OCI-LY7 (cell line): ENCODE results near the gene FABP6. TPM values are rescaled to one million over a fixed set of nuclear protein-coding genes. Genes with fewer than 3 reads are reported as not detected.

ENCODE experiments used
- BruUV-seq: library from RNA; stranded (reverse); fragments of 400-500 nt; replicated peaks from 2 replicates; lab custom pipeline; 2021; lab: Mats Ljungman, UMichigan
- CTCF ChIA-PET: fragments of 300-600 bp; sonication (Branson Sonifier 250); formaldehyde crosslinking; loops from one replicate; lab custom pipeline; 2022; ENCODE audit warnings: antibody characterized with exemption; ENCODE audit not compliant: unreplicated experiment; lab: Charles Lee
- POLR2A ChIA-PET: fragments of 300-600 bp; sonication (Branson Sonifier 250); formaldehyde crosslinking; loops from one replicate; lab custom pipeline; 2022; ENCODE audit warnings: antibody characterized with exemption; lab: Charles Lee
- DNase-seq: peaks from one replicate; pipeline ENCODE4 v3.0.0-alpha.2; 2015; ENCODE audit warnings: low spot score
- H2AFZ ChIP-seq: fragments of 200-600 bp; sonication (generic), shearing (Covaris generic); 2 replicates; pipeline ENCODE4 v1.6.1; 2014; ENCODE audit warnings: mild to moderate bottlenecking, antibody characterized with exemption, low read length, moderate library complexity
- H3K27ac ChIP-seq: fragments of 200-600 bp; sonication (generic); 2 replicates; pipeline ENCODE4 v1.5.1; 2014; ENCODE audit warnings: mixed run types, low read depth, mild to moderate bottlenecking, moderate library complexity, low read length, inconsistent platforms; ENCODE audit not compliant: poor library complexity, severe bottlenecking
- H3K36me3 ChIP-seq: fragments of 200-600 bp; sonication (generic); 2 replicates; pipeline ENCODE4 v1.6.1; 2014; ENCODE audit warnings: mild to moderate bottlenecking, antibody characterized with exemption, low read length, moderate library complexity, mixed read lengths; ENCODE audit not compliant: insufficient read depth
- H3K4me1 ChIP-seq: fragments of 200-600 bp; sonication (generic); 2 replicates; pipeline ENCODE4 v1.5.1; 2014; ENCODE audit warnings: mild to moderate bottlenecking, low read length; ENCODE audit not compliant: insufficient read depth, poor library complexity, severe bottlenecking
- H3K4me2 ChIP-seq: fragments of 200-600 bp; sonication (generic); 2 replicates; pipeline ENCODE4 v1.6.1; 2014; ENCODE audit warnings: mild to moderate bottlenecking, low read length
- H3K4me3 ChIP-seq: fragments of 200-600 bp; sonication (generic); 2 replicates; pipeline ENCODE4 v1.5.1; 2014; ENCODE audit warnings: mild to moderate bottlenecking, low read depth, low read length; ENCODE audit not compliant: poor library complexity, severe bottlenecking
- H3K79me2 ChIP-seq: fragments of 200-600 bp; sonication (generic); 2 replicates; pipeline ENCODE4 v1.6.1; 2016; ENCODE audit warnings: low read depth, mild to moderate bottlenecking, low read length, moderate library complexity, mixed read lengths; ENCODE audit not compliant: insufficient read depth
- H3K9me2 ChIP-seq: fragments of 200-600 bp; sonication (generic); 2 replicates; pipeline ENCODE4 v1.6.1; 2016; ENCODE audit warnings: mild to moderate bottlenecking, low read length, mixed read lengths; ENCODE audit not compliant: insufficient read depth
- H3K9me3 ChIP-seq: fragments of 200-600 bp; sonication (generic); 2 replicates; pipeline ENCODE4 v1.6.1; 2014; ENCODE audit warnings: mild to moderate bottlenecking, mixed run types, low read length, mixed read lengths
- H4K20me1 ChIP-seq: fragments of 200-600 bp; sonication (generic); 2 replicates; pipeline ENCODE4 v1.6.1; 2014; ENCODE audit warnings: mild to moderate bottlenecking, antibody characterized with exemption, low read length, moderate library complexity, mixed read lengths; ENCODE audit not compliant: insufficient read depth
- EZH2phosphoT487 ChIP-seq: fragments of 200-600 bp; sonication (generic); IDR thresholded peaks from 2 replicates; pipeline ENCODE4 v1.6.1; 2018; ENCODE audit warnings: low read depth, borderline replicate concordance, mild to moderate bottlenecking, mixed run types, antibody characterized with exemption, low read length, moderate library complexity, mixed read lengths
- intact Hi-C: fragments of 100-400 bp; cut with micrococcal nuclease; formaldehyde crosslinking; loops from one replicate; pipeline ENCODE4 v1.10.0; 2022; ENCODE audit not compliant: unreplicated experiment
- total RNA-seq, 2 experiments: library from RNA; depleted of rRNA in 1 of 2; stranded (reverse); fragments of >200 nt in 1 of 2; shearing (Covaris generic) in 1 of 2; gene quantifications; 2 replicates each; pipeline ENCODE4 v1.2.3, GENCODE V29; 2014 to 2022
- TF ChIP-seq, protein P1 (sequence below): fragments of 200-600 bp; sonication (generic); conservative IDR thresholded peaks from 2 replicates; pipeline ENCODE4 v1.5.1; 2014; ENCODE audit warnings: mild to moderate bottlenecking, antibody characterized with exemption, low read length, moderate library complexity, mixed read lengths

FABP6 gene
- total RNA-seq, 2 experiments from 2014 or later: 0.69 TPM; not detected in 1

DNA sequence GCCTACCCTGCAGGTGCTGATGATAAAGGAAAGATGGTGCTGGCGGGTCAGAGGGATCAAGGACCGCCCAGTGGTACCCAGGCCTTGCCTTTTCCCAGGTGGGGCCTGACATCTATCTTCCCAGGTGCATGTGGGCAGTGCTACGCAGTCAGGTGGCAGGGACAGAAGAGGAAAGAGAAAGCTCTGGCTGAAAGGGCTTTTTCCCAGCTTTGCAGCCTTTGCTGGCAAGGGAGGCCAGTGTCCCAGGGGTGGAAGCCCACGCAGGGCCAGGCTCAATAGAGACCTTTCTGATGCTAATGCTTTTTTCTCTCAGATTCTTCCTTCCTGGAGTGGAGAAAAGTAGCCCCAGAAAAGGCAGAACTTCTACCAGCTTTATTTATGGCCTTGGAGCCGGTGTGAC, 36.7 kb downstream of the FABP6 start:
- POLR2A ChIA-PET: interaction anchor here (0.6 to 0.7 kb wide), 6 partner anchors 9 to 813 kb away, joined by 3 to 5 read pairs (median 3); no protein-coding TSS in a partner anchor
- no peak for TF ChIP-seq EZH2phosphoT487
- TF ChIP-seq, protein P1, sequence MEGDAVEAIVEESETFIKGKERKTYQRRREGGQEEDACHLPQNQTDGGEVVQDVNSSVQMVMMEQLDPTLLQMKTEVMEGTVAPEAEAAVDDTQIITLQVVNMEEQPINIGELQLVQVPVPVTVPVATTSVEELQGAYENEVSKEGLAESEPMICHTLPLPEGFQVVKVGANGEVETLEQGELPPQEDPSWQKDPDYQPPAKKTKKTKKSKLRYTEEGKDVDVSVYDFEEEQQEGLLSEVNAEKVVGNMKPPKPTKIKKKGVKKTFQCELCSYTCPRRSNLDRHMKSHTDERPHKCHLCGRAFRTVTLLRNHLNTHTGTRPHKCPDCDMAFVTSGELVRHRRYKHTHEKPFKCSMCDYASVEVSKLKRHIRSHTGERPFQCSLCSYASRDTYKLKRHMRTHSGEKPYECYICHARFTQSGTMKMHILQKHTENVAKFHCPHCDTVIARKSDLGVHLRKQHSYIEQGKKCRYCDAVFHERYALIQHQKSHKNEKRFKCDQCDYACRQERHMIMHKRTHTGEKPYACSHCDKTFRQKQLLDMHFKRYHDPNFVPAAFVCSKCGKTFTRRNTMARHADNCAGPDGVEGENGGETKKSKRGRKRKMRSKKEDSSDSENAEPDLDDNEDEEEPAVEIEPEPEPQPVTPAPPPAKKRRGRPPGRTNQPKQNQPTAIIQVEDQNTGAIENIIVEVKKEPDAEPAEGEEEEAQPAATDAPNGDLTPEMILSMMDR: no peak

GRCh38 chr5:160266752-160267345, 37.5 kb downstream of the FABP6 start:
- peaks cover 22% of the 10 kb centered on the region for H3K4me1 ChIP-seq
- no peak overlapping the region for H3K4me3 ChIP-seq
- H3K79me2 ChIP-seq: no peaks in the 10 kb centered on the region
- CTCF ChIA-PET: no interaction called here
- intact Hi-C loops: no loop called here
- BruUV-seq: no TSS peak
- POLR2A ChIA-PET: no interaction called here
- H4K20me1 ChIP-seq: no peaks in the 10 kb centered on the region
- DNase-seq: no peak
- H2AFZ ChIP-seq: no peak overlapping the region
- TF ChIP-seq, protein P1: no peak
- TF ChIP-seq EZH2phosphoT487: no peak
- no peak overlapping the region for H3K4me2 ChIP-seq
- H3K9me3 ChIP-seq: no peaks in the 10 kb centered on the region
- no peaks in the 10 kb centered on the region for H3K36me3 ChIP-seq
- no peaks in the 10 kb centered on the region for H3K9me2 ChIP-seq
- H3K27ac ChIP-seq: no peak overlapping the region

More for the DNA sequence above, 36.7 kb downstream of the FABP6 start:
- no peaks in the 10 kb centered on the region for H3K79me2 ChIP-seq
- H2AFZ ChIP-seq: no peak overlapping the region
- peaks cover 17% of the 10 kb centered on the region for H3K4me1 ChIP-seq
- H3K4me2 ChIP-seq: no peak overlapping the region
- no peaks in the 10 kb centered on the region for H3K36me3 ChIP-seq
- no peak overlapping the region for H3K27ac ChIP-seq
- H3K9me2 ChIP-seq: no peaks in the 10 kb centered on the region
- intact Hi-C loops: no loop called here
- H3K9me3 ChIP-seq: no peaks in the 10 kb centered on the region
- no peak for DNase-seq
- CTCF ChIA-PET: no interaction called here
- H3K4me3 ChIP-seq: no peak overlapping the region
- H4K20me1 ChIP-seq: no peaks in the 10 kb centered on the region
- BruUV-seq: no TSS peak

GRCh38 chr5:160268121-160268520, 38.8 kb downstream of the FABP6 start:
- no peaks in the 10 kb centered on the region for H3K9me3 ChIP-seq
- no TSS peak for BruUV-seq
- H4K20me1 ChIP-seq: no peaks in the 10 kb centered on the region
- DNase-seq: no peak
- no peaks in the 10 kb centered on the region for H3K79me2 ChIP-seq
- no peak overlapping the region for H2AFZ ChIP-seq
- H3K9me2 ChIP-seq: no peaks in the 10 kb centered on the region
- ChIA-PET CTCF (no interaction called here), POLR2A (interaction anchor here (0.6 kb wide), 1 partner anchor 164 kb away, joined by 3 read pairs; no protein-coding TSS in a partner anchor)
- no peak for TF ChIP-seq EZH2phosphoT487
- TF ChIP-seq, protein P1: no peak
- no peak overlapping the region for H3K27ac ChIP-seq
- no peaks in the 10 kb centered on the region for H3K36me3 ChIP-seq
- H3K4me2 ChIP-seq: no peak overlapping the region
- H3K4me1 ChIP-seq: peaks cover 15% of the 10 kb centered on the region
- intact Hi-C loops: no loop called here
- no peak overlapping the region for H3K4me3 ChIP-seq
